A673 (cell line): ENCODE results near the gene BBS7. TPM values are rescaled to one million over a fixed set of nuclear protein-coding genes. Genes with fewer than 3 reads are reported as not detected.

Source experiments
- BruUV-seq: library from RNA; stranded (reverse); fragments of 400-500 nt; replicated peaks from 2 replicates; lab custom pipeline; 2021; lab: Mats Ljungman, UMichigan
- CTCF ChIA-PET: fragments of 300-600 bp; sonication (Branson Sonifier 250); formaldehyde crosslinking; loops from one replicate; lab custom pipeline; 2022; ENCODE audit warnings: antibody characterized with exemption; lab: Charles Lee
- POLR2A ChIA-PET: fragments of 300-600 bp; sonication (Branson Sonifier 250); formaldehyde crosslinking; loops from one replicate; lab custom pipeline; 2022; ENCODE audit warnings: antibody characterized with exemption; ENCODE audit not compliant: low non-redundant PET; lab: Charles Lee
- DNase-seq: peaks from one replicate; pipeline ENCODE4 v3.0.0-alpha.2; 2015; ENCODE audit warnings: low spot score
- H3K27ac ChIP-seq: fragments of 200-600 bp; sonication (generic); 2 replicates; pipeline ENCODE4 v1.5.1; 2016; ENCODE audit warnings: mixed run types, low read depth, mild to moderate bottlenecking, mixed read lengths, antibody characterized with exemption, low read length; ENCODE audit not compliant: poor library complexity, severe bottlenecking
- H3K27me3 ChIP-seq: fragments of 200-600 bp; sonication (generic); replicated peaks from 2 replicates; pipeline ENCODE4 v1.6.1; 2017; ENCODE audit warnings: mixed run types, low read depth, mild to moderate bottlenecking, mixed read lengths, antibody characterized with exemption, low read length; ENCODE audit not compliant: insufficient read depth, poor library complexity
- H3K36me3 ChIP-seq: fragments of 200-600 bp; sonication (generic); 2 replicates; pipeline ENCODE4 v1.6.1; 2016; ENCODE audit warnings: mixed run types, mild to moderate bottlenecking, mixed read lengths, antibody characterized with exemption, low read length; ENCODE audit not compliant: insufficient read depth, poor library complexity, severe bottlenecking
- H3K4me1 ChIP-seq: fragments of 200-600 bp; sonication (generic); 2 replicates; pipeline ENCODE4 v1.6.1; 2017; ENCODE audit warnings: mixed run types, mild to moderate bottlenecking, mixed read lengths, antibody characterized with exemption, low read length; ENCODE audit not compliant: insufficient read depth, poor library complexity, severe bottlenecking
- H3K4me3 ChIP-seq: fragments of 200-600 bp; sonication (generic); 2 replicates; pipeline ENCODE4 v1.5.1; 2016; ENCODE audit warnings: low read depth, mixed run types, mild to moderate bottlenecking, mixed read lengths, low read length; ENCODE audit not compliant: poor library complexity, severe bottlenecking
- H3K9me3 ChIP-seq: fragments of 200-600 bp; sonication (generic); 2 replicates; pipeline ENCODE4 v1.6.1; 2016; ENCODE audit warnings: mixed run types, low read depth, mild to moderate bottlenecking, mixed read lengths, antibody characterized with exemption, low read length; ENCODE audit not compliant: poor library complexity, severe bottlenecking
- CTCF ChIP-seq: fragments of 300-800, 200-600 bp; sonication (generic); conservative IDR thresholded peaks from 2 replicates; pipeline ENCODE4 v1.5.1; 2017; ENCODE audit warnings: low read depth, mild to moderate bottlenecking, antibody characterized with exemption, low read length, moderate library complexity, mixed read lengths
- EZH2 ChIP-seq: fragments of 200-600 bp; sonication (generic); IDR thresholded peaks from 2 replicates; pipeline ENCODE4 v1.6.1; 2017; ENCODE audit warnings: borderline replicate concordance, low read depth, mild to moderate bottlenecking, mixed read lengths, antibody characterized with exemption, low read length; ENCODE audit not compliant: poor library complexity, severe bottlenecking
- intact Hi-C: fragments of 100-400 bp; cut with micrococcal nuclease; formaldehyde crosslinking; loops from one replicate; pipeline ENCODE4 v1.10.0; 2022; ENCODE audit not compliant: unreplicated experiment
- total RNA-seq: library from RNA; stranded (reverse); gene quantifications from 2 replicates; pipeline ENCODE4 v1.2.3, GENCODE V29; 2021

Gene BBS7
- total RNA-seq, 1 experiment from 2014 or later, result 26.7 TPM

GRCh38 chr4:121860121-121860520, 10.2 kb downstream of the BBS7 start:
- no peaks in the 10 kb centered on the region for H3K27me3 ChIP-seq
- no peaks in the 10 kb centered on the region for H3K9me3 ChIP-seq
- H3K4me3 ChIP-seq, result no peak overlapping the region
- ChIA-PET POLR2A (no interaction called here), CTCF (no interaction called here)
- no peak for TF ChIP-seq EZH2
- TF ChIP-seq CTCF, result no peak
- H3K36me3 ChIP-seq, result peaks cover 18% of the 10 kb centered on the region
- H3K27ac ChIP-seq, result no peak overlapping the region
- H3K4me1 ChIP-seq, result no peaks in the 10 kb centered on the region
- no peak for DNase-seq
- intact Hi-C loops, result no loop called here
- BruUV-seq, result no TSS peak

- Histone ChIP-seq H3K27me3 (no peaks in the 10 kb centered on the region), H3K36me3 (peaks cover 10% of the 10 kb centered on the region), H3K9me3 (no peaks in the 10 kb centered on the region), H3K4me1 (no peaks in the 10 kb centered on the region), H3K27ac (no peak overlapping the region), H3K4me3 (no peak overlapping the region)
- TF ChIP-seq EZH2 (no peak), CTCF (no peak)
- no TSS peak for BruUV-seq
- POLR2A ChIA-PET, result no interaction called here
- CTCF ChIA-PET, result no interaction called here
- intact Hi-C loops, result no loop called here
- DNase-seq, result no peak
Measured at GRCh38 chr4:121851354-121851753, 18.9 kb downstream of the BBS7 start.

- CTCF ChIA-PET, result no interaction called here
- no peak for DNase-seq
- intact Hi-C loops, result no loop called here
- Histone ChIP-seq H3K4me1 (no peaks in the 10 kb centered on the region), H3K4me3 (no peak overlapping the region), H3K9me3 (no peaks in the 10 kb centered on the region), H3K27ac (no peak overlapping the region), H3K36me3 (peaks cover 10% of the 10 kb centered on the region), H3K27me3 (no peaks in the 10 kb centered on the region)
- no TSS peak for BruUV-seq
- POLR2A ChIA-PET, result no interaction called here
- TF ChIP-seq CTCF, result no peak
- TF ChIP-seq EZH2, result no peak
Measured at GRCh38 chr4:121846662-121847061, 23.6 kb downstream of the BBS7 start.
